HCT116 (cell line): ENCODE measurements around the gene ADCY1.
"Not testable (repeated sequence)": the region's sequence is repeated elsewhere in the genome, so short reads cannot be mapped to it uniquely, and the experiment has no call there.

Source experiments
- CTCF ChIP-seq, 3 experiments: fragments of 200-600 bp in 1 of 3; sonication (generic) in 1 of 3; IDR thresholded peaks in 2 of 3; conservative IDR thresholded peaks in 1 of 3; 2 replicates each; pipeline ENCODE4 v1.5.1; 2012 to 2017; ENCODE audit warnings: low read depth in 2 of 3, low read length in 2 of 3, antibody characterized with exemption in 1 of 3, borderline replicate concordance in 1 of 3, control low read depth in 1 of 3, mild to moderate bottlenecking in 1 of 3, mixed read lengths in 1 of 3, mixed run types in 1 of 3, moderate library complexity in 1 of 3; ENCODE audit not compliant: insufficient read depth in 1 of 3
- ELF1 ChIP-seq: IDR thresholded peaks from 2 replicates; pipeline ENCODE4 v1.6.1; 2012; ENCODE audit warnings: low read depth, borderline replicate concordance

GRCh38 chr7:45769626-45770025 lies 195.5 kb downstream of the ADCY1 start:
- TF ChIP-seq CTCF (IDR thresholded peaks at IDR 0.05 in 2 of 3, conservative IDR thresholded peaks at IDR 0.05 in 1 of 3; ENCODE audit: borderline replicate concordance in 1 of 3, insufficient read depth in 1 of 3, low read depth in 2 of 3, low read length in 2 of 3); ELF1: not testable (repeated sequence)
